GM18511 (cell line): ENCODE measurements around the gene OTUB2.

Experiments
- ATAC-seq: cut with Tn5 transposase; IDR thresholded peaks from one replicate; pipeline ENCODE4 v1.9.1; 2021; ENCODE audit warnings: mild to moderate bottlenecking, moderate library complexity; ENCODE audit not compliant: unreplicated experiment

Gene OTUB2

GRCh38 chr14:94020267-94020666 lies 5.9 kb upstream of the OTUB2 start:
- ATAC-seq: no peak

- ATAC-seq: no peak
These were observed 5.1 kb upstream of the OTUB2 start for GRCh38 chr14:94021001-94021400.

- no peak for ATAC-seq
These were observed 4.6 kb upstream of the OTUB2 start for GRCh38 chr14:94021416-94022157.

- ATAC-seq: no peak
These were observed 3.4 kb upstream of the OTUB2 start for GRCh38 chr14:94022532-94023411.

GRCh38 chr14:94024549-94024948 lies 1.6 kb upstream of the OTUB2 start:
- no peak for ATAC-seq

GRCh38 chr14:94025720-94026119 lies 420 bp upstream of the OTUB2 start:
- ATAC-seq: no peak

GRCh38 chr14:94026889-94027469 lies 839 bp downstream of the OTUB2 start:
- ATAC-seq: no peak

- no peak for ATAC-seq
These were observed 1.7 kb downstream of the OTUB2 start for GRCh38 chr14:94027566-94028449.

- no peak for ATAC-seq
These were observed 2.3 kb downstream of the OTUB2 start for GRCh38 chr14:94028450-94028826.

- no peak for ATAC-seq
These were observed 3.1 kb downstream of the OTUB2 start for GRCh38 chr14:94029265-94029664.

- ATAC-seq: no peak
These were observed 3.6 kb downstream of the OTUB2 start for GRCh38 chr14:94029671-94030203.

- ATAC-seq: no peak
These were observed 4.4 kb downstream of the OTUB2 start for GRCh38 chr14:94030571-94030970.

GRCh38 chr14:94031161-94031882 lies 5.2 kb downstream of the OTUB2 start:
- ATAC-seq: no peak

- no peak for ATAC-seq
These were observed 5.7 kb downstream of the OTUB2 start for GRCh38 chr14:94031883-94032279.

- no peak for ATAC-seq
These were observed 8.7 kb downstream of the OTUB2 start for GRCh38 chr14:94034886-94035285.

GRCh38 chr14:94036313-94037167 lies 10.4 kb downstream of the OTUB2 start:
- ATAC-seq: peak; percentile 96

GRCh38 chr14:94037954-94038353 lies 11.8 kb downstream of the OTUB2 start:
- no peak for ATAC-seq

- ATAC-seq: no peak
These were observed 12.4 kb downstream of the OTUB2 start for GRCh38 chr14:94038510-94038909.
